NCI-H1417 (cell line): ENCODE data around the gene YTHDF1.

Experiments
- DNase-seq, 3 experiments: peaks; one replicate each; lab custom pipeline; 2025; lab: John Stamatoyannopoulos, UW

YTHDF1 gene

DNA sequence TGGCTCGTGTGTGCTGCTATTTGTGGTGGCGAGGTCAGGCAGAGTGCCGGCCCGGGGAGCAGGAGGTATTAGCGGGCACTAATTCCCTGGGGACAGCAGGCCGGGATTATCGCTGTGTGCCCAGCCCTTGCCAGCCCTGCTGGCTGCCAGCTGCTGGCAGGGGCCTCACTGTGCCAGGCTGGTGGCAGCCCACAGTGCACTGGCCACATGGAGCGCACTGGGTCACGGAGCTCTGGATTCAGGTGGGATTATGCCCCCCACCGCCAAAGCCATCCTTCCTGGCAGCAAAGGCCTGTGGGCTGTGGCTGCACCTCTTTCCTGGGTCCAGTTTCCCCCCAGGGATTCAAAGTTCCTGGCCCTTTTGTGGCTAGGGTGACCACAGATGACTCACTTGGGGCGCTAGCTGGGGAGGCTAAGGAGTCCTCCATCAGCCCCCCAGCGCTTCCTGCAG is 59.7 kb downstream of the YTHDF1 start:
- no peak for DNase-seq

DNA sequence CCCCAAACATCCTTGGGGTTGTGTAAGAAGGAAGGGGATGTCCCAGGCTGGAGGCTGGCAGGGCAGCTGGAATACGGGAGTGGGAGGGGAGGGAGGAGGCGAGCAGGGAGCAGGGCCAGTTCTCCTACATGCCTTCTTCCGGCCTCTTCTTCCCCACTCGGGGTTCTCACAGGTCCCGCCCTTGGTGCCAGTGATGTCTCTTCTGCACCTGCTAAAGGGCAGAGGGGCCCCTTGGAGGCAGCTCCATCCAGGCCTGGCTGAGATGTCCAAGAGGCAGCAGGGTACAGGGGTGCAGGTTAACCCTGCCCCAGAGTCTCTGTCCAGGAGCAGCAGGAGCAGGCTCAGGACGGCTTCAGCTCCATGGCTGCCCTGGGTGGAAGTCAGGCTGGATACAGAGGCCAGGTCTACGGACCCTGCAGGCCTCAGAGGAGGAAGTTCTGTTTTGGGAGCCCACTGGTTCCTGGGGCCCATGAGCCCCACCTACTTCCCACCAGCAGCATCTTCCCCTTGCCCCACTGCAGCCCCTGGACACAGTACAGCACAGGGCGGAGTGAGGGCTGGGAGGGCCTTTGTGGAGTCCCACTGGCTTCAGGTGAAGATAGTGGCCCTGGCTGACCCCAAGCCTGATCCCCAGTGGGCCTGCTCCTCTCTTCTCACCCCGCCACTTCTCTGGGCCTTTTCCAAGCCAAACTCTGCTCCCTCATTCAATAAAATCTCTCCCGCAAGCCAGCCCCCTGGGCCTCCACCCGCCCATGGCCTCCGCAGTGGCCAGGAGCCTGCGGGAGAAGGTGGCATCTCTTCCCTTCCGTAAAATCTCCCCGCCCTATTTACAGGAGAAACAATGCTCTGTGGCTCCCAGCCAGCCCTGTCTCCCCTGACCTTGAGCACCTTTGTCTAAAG is 60.4 kb downstream of the YTHDF1 start:
- DNase-seq, result no peak

DNA sequence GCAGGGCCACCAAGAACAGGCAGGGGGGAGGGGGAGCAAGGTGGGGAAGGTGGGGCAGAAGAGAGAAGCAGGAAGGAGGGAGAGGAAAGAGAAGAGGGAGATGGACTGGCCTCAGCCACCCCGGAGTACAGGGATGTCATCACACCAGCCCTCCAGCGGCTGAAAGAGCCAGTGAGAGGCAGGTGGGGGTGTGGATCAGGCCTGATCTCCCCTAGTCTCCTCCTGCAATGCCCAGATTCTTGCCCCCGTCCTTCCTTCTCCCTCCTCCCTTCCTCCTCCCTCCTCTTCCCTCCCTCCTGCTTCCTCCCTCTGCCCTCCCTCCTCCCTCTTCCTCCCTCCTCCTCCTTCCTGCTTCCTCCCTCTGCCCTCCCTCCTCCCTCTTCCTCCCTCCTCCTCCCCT is 61.5 kb downstream of the YTHDF1 start:
- no peak for DNase-seq

DNA sequence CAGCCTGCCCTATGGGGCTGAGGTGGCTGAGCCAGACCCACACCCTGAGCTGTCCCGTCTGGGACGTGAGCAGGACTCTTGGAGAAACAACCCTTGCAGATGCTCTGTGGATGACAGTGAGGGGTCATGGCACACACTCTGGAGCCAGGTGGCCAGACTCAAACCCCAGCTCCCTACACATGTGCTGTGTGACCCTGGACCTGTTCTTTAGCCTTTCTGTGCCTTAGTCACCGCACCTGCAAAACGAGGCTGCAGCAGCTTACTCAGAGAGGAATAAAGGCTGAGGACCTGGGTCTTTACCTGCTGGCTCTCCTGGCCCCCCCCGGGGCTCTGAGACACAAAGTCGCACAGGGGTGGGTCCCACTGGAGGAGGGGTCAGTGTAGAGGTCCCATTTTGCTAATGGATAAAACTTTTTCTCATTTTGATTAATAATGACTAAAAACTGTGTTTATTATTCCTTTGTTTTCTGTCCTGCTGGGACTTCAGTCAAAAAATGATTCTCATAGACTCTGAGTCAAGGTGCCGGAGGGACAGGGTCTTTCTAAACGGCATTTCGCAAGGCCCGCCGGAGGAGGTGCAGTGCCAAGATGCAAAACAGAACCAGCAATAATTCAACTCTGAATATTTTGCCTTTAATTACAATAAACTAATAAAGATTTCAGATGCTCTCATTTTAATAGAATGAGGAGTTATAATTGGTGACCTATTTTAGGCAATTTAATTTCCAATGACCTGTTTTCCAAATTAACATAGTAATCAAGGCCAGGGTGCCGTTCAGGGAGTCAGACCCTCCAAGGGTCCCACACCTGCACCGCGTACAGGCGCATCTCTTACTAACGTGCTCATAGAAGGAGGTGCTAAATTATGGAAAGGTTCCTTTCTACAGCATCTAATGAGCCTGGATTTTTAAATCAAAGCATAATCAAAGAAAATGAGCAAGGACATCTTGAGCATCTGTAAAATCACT is 62.4 kb downstream of the YTHDF1 start:
- DNase-seq, result no peak

- DNase-seq, result no peak
These were observed 63.3 kb downstream of the YTHDF1 start for GRCh38 chr20:63152322-63153253.

GRCh38 chr20:63151554-63152321 is 64.2 kb downstream of the YTHDF1 start:
- peak in 1 of 3 experiments; percentile 23 for DNase-seq

GRCh38 chr20:63150911-63151531 is 64.9 kb downstream of the YTHDF1 start:
- no peak for DNase-seq

DNA sequence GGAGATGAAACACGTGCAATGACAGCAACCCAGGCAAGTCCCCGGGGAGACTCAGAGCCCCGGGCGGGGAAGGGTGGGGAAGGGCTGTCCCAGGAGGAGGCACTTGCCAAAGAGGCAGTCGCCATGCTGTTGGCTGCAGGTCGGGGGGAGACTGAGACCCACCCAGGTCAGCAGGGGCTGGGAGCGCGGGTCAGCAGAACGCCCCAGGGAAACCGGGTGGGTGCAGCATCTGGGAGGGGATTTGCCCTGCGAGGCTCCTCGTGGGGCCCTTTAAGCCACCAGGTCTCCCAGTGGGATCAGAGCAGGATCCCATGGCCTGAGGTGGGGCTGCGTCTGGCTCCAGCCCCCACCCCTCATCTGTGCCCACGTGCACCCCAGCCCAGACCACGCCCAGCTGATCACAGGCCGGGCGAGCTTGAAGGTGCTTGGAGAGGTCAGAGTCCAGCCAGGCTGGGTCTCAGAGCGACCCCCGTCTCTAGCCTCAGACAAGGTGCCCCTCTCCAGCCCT is 65.5 kb downstream of the YTHDF1 start:
- DNase-seq, result no peak

- no peak for DNase-seq
These were observed 66.3 kb downstream of the YTHDF1 start for GRCh38 chr20:63149531-63150192.

- no peak for DNase-seq
These were observed 67.2 kb downstream of the YTHDF1 start for GRCh38 chr20:63148696-63149095.

DNA sequence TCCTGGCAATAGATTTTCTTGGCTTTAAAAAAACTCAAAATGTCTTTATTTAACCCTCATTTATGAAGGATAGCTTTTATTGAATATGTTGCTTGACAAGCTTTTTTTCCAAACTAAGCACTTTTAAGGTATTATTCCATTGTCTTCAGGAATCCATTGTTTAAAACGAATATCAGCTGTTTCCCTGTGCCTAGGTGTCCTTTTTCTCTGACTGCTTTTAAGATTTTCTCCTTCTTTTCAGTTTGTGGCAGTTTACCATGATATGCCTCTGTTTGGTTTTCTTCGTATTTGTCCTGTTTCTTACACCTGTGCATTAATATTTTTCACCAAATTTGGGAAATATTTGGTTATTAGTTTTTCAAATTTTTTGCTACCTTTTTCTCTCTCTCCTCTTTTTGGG is 68.4 kb downstream of the YTHDF1 start:
- DNase-seq, result no peak
